ENCODE data around the gene SERPINB2.

DNA sequence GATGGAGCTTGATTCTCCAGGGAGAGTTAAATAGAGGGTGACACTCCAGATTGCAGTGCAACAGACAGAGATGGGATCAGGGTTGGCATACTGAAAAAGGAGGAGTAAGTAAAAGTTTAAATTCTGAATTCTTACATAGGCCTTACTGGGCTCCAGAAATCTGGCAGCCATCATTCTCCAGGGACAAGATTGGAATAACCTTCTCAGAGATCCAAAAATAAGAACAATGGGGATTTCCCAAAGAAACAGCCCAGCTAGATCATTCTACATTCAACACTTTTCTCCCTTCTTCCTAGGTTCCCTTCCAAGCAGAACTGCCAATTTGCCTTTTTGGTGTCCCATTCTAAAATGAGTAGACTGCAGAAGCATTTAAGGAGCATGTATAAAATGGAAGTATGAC lies 14.9 kb upstream of the SERPINB2 start:
- TF ChIP-seq HHEX (CRISPR knock-in tag; IDR thresholded peaks at IDR 0.05) = no peak
- no peak for TF ChIP-seq ZNF253 (CRISPR knock-in tag; IDR thresholded peaks at IDR 0.05; ENCODE audit: borderline replicate concordance)
